Lower lobe of right lung (tissue), 2 donors: Measurements from ENCODE around the gene LRRC3C. TPM values are rescaled to one million over a fixed set of nuclear protein-coding genes. Genes with fewer than 3 reads are reported as not detected.

Source experiments
- ATAC-seq, 2 donors: fragments of 200-7000 bp; cut with Tn5 transposase; one replicate each; pipeline ENCODE4 v1.9.1; 2020 to 2022; ENCODE audit warnings: mild to moderate bottlenecking in 2 of 2, moderate library complexity in 2 of 2
- DNase-seq: peaks from one replicate; pipeline ENCODE4 v3.0.0-alpha.2; 2020
- H3K27ac ChIP-seq: fragments of 200-600 bp; one replicate; pipeline ENCODE4 v1.8.0; 2022
- H3K27me3 ChIP-seq: fragments of 200-600 bp; one replicate; pipeline ENCODE4 v1.8.0; 2022; ENCODE audit warnings: low read depth
- H3K36me3 ChIP-seq: fragments of 200-600 bp; one replicate; pipeline ENCODE4 v1.8.0; 2022; ENCODE audit warnings: mild to moderate bottlenecking
- H3K4me1 ChIP-seq: fragments of 200-600 bp; one replicate; pipeline ENCODE4 v1.8.0; 2022
- H3K4me3 ChIP-seq: fragments of 200-600 bp; one replicate; pipeline ENCODE4 v1.8.0; 2022; ENCODE audit warnings: mild to moderate bottlenecking
- H3K9me3 ChIP-seq: fragments of 200-600 bp; one replicate; pipeline ENCODE4 v1.8.0; 2022
- CTCF ChIP-seq: fragments of 200-600 bp; IDR thresholded peaks from one replicate; pipeline ENCODE4 v1.8.0; 2022; ENCODE audit warnings: antibody characterized with exemption, mild to moderate bottlenecking
- intact Hi-C: fragments of 100-400 bp; cut with DNase I; formaldehyde crosslinking; loops from one replicate; pipeline ENCODE4 v1.11.0; 2022
- total RNA-seq: library from RNA; stranded (reverse); fragmentation: NEBNext Ultra II Directional; extraction: Animal tissue kit (Norgen Biotek cat#: 25700); gene quantifications from one replicate; pipeline ENCODE4 v1.2.1, GENCODE V29; 2021
- donor health status: DM: no; HTN: yes; CAD: no; lungs with severe emphysema.

LRRC3C gene
- total RNA-seq, 1 donor from 2014 or later = not detected

- DNase-seq = no peak
- Histone ChIP-seq H3K36me3 (peaks cover 50% of the 10 kb centered on the region), H3K4me3 (no peak overlapping the region), H3K27ac (no peak overlapping the region), H3K27me3 (no peaks in the 10 kb centered on the region), H3K9me3 (no peaks in the 10 kb centered on the region), H3K4me1 (peaks cover 26% of the 10 kb centered on the region)
- TF ChIP-seq CTCF = no peak
- intact Hi-C loops = no loop called here
- no peak for ATAC-seq
Measured at GRCh38 chr17:39921323-39921722, 6.2 kb upstream of the LRRC3C start.

DNA sequence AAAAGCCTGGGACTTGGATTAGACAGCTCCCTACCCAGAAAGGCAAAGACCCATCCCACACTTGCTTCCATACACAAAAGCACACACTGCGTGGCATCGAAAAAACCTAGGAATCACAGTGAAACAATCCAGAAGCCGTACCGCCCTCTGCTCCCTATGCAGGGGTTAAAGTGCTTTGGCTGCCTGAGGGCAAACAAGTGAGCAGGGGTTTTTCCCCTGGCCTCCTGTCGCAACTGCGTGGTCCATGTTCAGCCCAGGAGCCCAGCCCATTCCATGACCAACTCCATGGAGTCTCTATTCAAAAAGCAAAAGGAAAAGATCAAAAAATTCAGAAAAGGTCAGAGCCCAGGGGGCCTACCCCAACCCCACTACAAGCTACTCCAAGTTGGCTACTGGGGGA lies 5.5 kb upstream of the LRRC3C start:
- H3K27ac ChIP-seq = no peak overlapping the region
- intact Hi-C loops = no loop called here
- ATAC-seq = no peak
- H3K27me3 ChIP-seq = no peaks in the 10 kb centered on the region
- no peak overlapping the region for H3K4me3 ChIP-seq
- H3K9me3 ChIP-seq = no peaks in the 10 kb centered on the region
- peaks cover 50% of the 10 kb centered on the region for H3K36me3 ChIP-seq
- DNase-seq = no peak
- peaks cover 31% of the 10 kb centered on the region for H3K4me1 ChIP-seq
- TF ChIP-seq CTCF = no peak

DNA sequence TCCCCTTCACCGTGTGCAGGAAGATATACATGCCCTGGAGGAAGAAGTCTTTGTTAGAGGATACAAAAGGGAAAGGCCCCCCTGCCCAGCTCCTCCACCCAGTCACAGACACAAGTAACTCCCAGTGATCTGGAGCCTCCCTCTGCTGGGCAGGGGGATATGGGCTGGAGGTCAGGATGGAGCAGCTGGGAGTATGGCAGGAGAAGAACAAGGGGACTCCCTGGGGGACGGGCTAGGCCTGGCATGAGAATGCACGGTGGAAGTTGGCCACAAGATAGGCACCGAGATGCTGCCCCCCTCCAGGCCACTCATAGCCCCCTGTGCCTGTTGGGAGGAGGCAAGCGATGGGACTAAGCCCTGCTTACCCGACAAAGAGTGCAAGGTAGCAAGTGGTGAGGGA lies 4.3 kb upstream of the LRRC3C start:
- H3K27me3 ChIP-seq = no peaks in the 10 kb centered on the region
- DNase-seq (no peak), ATAC-seq (no peak)

DNA sequence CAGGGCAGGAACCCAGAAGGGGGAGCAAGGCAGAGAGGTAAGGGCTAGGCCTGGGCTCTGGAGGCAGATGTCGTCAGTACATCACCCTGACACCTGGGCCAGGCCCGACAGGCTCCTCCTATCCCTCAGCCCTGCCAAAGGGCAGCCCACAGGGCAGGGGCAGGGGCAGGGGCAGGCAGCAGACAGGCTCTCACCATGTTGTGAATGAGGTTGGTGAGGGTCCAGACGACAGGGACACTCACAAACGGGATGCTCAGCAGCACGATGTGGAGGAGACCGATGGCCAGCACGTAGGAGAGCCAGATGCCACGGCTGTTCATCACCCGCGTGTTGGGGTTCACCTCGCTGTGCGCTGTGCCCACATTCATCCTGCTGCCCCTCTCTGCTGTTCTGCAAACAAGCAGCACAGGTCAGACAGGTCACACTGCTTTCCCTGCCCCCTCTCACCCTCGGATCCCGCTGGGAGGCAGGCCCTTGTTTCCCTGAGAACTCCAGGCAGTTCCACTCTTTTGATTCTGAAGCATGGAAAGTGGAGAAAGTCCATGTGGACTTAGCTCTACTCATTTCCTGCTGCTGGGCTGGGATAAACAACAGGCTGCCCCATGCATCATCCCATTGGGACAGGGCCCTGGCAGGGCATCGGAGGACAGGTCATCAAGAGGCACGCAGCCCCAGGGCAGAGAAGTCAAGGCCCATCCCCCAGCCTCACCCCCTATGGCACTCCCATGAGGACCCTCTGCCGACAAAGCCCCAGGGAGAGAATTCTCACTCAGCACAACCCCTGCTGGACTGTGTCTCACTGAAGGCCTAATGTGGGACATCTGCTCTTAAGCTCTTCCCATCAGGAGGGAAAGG lies 3.5 kb upstream of the LRRC3C start:
- H3K27me3 ChIP-seq = no peaks in the 10 kb centered on the region
- ATAC-seq = no peak
- no peak for TF ChIP-seq CTCF
- peaks cover 48% of the 10 kb centered on the region for H3K36me3 ChIP-seq
- peaks cover 44% of the 10 kb centered on the region for H3K4me1 ChIP-seq
- no peaks in the 10 kb centered on the region for H3K9me3 ChIP-seq
- no peak for DNase-seq
- no peak overlapping the region for H3K4me3 ChIP-seq
- H3K27ac ChIP-seq = no peak overlapping the region
- intact Hi-C loops = no loop called here

More for the DNA sequence above, 4.3 kb upstream of the LRRC3C start:
- Histone ChIP-seq H3K36me3 (peaks cover 50% of the 10 kb centered on the region), H3K4me3 (no peak overlapping the region), H3K27ac (no peak overlapping the region), H3K4me1 (peaks cover 36% of the 10 kb centered on the region), H3K9me3 (no peaks in the 10 kb centered on the region)
- intact Hi-C loops = no loop called here
- TF ChIP-seq CTCF = no peak

DNA sequence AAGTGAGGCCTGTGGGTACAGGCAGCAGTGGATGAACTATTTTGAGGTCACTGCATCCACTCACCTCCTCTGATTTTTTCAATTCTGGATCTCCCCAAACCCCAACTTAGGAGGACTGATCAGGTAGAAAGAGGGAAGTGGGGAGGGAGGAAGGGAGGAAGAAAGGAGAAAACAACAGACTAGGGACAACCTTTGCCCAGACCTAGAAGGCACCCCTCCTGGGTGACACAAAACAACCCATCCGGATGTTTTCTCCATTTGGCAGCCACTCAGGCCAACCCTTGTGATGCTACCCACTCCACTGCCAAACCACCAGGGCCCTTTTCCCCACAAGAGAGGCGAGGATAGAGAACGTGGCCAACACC lies 2.9 kb upstream of the LRRC3C start:
- H3K27me3 ChIP-seq = no peaks in the 10 kb centered on the region
- DNase-seq (no peak), ATAC-seq (no peak)
- no peak for TF ChIP-seq CTCF
- H3K36me3 ChIP-seq = peaks cover 44% of the 10 kb centered on the region
- H3K4me1 ChIP-seq = peaks cover 50% of the 10 kb centered on the region
- H3K9me3 ChIP-seq = no peaks in the 10 kb centered on the region
- intact Hi-C loops = no loop called here
- no peak overlapping the region for H3K27ac ChIP-seq
- H3K4me3 ChIP-seq = no peak overlapping the region
